GM21619 (cell line): ENCODE measurements around the gene IL9.

Source experiments
- ATAC-seq: cut with Tn5 transposase; IDR thresholded peaks from one replicate; pipeline ENCODE4 v1.9.1; 2021; ENCODE audit not compliant: unreplicated experiment

The IL9 gene

GRCh38 chr5:135895474-135896006 lies at the start of gene IL9:
Gene IL9 (minus strand): TSS chr5:135895841. CDS start chr5:135895816, 25 bp downstream.
- ATAC-seq: no peak

- no peak for ATAC-seq
Observed at GRCh38 chr5:135944967-135945560, 49.4 kb upstream of the IL9 start.

GRCh38 chr5:135944564-135944963 lies 48.9 kb upstream of the IL9 start:
- ATAC-seq: no peak

GRCh38 chr5:135942202-135942771 lies 46.6 kb upstream of the IL9 start:
- ATAC-seq: no peak

- ATAC-seq: no peak
Observed at GRCh38 chr5:135941711-135942110, 46.1 kb upstream of the IL9 start.

- no peak for ATAC-seq
Observed at GRCh38 chr5:135937245-135937911, 41.7 kb upstream of the IL9 start.

GRCh38 chr5:135934939-135935338 lies 39.3 kb upstream of the IL9 start:
- no peak for ATAC-seq

GRCh38 chr5:135930949-135931295 lies 35.3 kb upstream of the IL9 start:
- no peak for ATAC-seq

GRCh38 chr5:135930029-135930948 lies 34.6 kb upstream of the IL9 start:
- ATAC-seq: no peak

GRCh38 chr5:135921388-135921787 lies 25.7 kb upstream of the IL9 start:
- no peak for ATAC-seq

GRCh38 chr5:135920199-135920598 lies 24.6 kb upstream of the IL9 start:
- ATAC-seq: no peak

- no peak for ATAC-seq
Observed at GRCh38 chr5:135916638-135917263, 21.1 kb upstream of the IL9 start.

- ATAC-seq: no peak
Observed at GRCh38 chr5:135915466-135916001, 19.9 kb upstream of the IL9 start.

- no peak for ATAC-seq
Observed at GRCh38 chr5:135913713-135914626, 18.3 kb upstream of the IL9 start.

GRCh38 chr5:135905144-135905543 lies 9.5 kb upstream of the IL9 start:
- no peak for ATAC-seq

GRCh38 chr5:135901633-135902032 lies 6.0 kb upstream of the IL9 start:
- no peak for ATAC-seq

GRCh38 chr5:135900276-135900675 lies 4.6 kb upstream of the IL9 start:
- no peak for ATAC-seq

GRCh38 chr5:135898651-135899050 lies 3.0 kb upstream of the IL9 start:
- no peak for ATAC-seq

- ATAC-seq: no peak
Observed at GRCh38 chr5:135894789-135895188, 852 bp downstream of the IL9 start.

- no peak for ATAC-seq
Observed at GRCh38 chr5:135894276-135894675, 1.4 kb downstream of the IL9 start.
